DMS53 treated with DMSO at 0.1 percent for 48 hours (cell line): ENCODE measurements around the gene RHNO1.

Experiments
- DNase-seq: peaks from one replicate; lab custom pipeline; 2025; ENCODE audit not compliant: unreplicated experiment; lab: John Stamatoyannopoulos, UW

Gene RHNO1

DNA sequence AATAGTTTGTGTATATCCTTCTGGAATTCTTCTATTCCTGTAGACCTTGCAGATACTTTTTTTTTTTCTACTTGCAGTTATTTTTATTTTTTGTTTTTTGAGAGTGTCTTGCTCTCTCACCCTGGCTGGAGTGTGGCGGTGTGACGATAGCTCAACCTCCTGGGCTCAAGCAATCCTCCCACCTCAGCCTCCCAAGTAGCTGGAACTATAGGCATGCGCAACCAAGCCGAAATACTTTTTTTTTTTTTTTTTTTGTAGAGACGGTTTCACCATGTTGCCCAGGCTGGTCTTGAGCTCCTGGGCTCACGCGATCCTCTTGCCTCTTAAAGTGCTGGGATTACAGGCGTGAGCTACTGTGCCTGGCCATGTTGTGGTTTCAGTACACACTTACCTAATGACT lies 23.6 kb downstream of the RHNO1 start:
- DNase-seq, result no peak

DNA sequence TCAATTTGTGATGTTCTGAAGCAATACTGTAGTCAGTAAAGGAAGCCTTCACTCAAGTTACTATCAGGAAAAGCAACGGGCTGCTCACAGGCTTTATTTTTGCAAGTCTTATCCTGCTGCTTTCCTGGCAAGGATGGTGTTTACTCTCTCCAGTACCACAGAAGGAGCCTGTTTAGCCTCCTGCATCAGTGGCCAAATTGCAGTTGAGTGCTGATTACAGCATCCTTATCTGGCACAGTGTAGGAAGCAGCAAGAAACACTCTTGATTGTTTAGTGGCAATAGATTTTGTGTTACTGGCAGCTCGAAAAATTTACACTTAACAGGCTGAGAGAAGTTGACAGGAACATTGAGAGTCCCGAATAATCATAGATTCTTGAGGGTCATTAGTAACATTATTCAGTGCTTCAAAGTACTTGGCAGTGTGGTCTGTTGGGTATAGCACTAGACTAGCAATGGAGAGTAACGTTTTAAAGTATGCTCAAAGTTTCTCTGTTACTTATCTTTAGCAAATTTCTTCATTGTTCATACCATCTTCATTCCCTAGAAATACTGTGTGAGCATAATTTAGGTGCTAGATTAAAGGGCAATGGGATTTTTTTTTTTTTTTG lies 25.4 kb downstream of the RHNO1 start:
- no peak for DNase-seq

DNA sequence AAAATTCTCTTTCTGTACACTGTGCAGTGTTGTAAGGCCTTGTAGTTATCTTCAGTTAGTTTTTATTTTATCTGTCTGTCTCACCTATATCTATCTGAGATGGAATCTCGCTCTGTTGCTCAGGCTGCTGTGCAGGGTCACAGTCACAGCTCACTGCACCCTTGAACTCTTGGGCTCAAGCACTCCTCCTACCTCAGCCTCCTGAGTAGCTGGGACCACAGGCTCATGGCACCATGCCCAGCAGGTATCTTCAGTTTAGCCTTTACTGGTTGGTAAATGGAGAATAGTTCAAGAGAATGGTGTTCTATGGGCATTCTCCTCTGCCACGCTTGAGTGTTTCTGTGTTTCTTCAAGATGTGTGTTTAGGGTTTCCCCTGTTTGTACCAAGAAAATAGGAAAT lies 27.2 kb downstream of the RHNO1 start:
- DNase-seq, result no peak

DNA sequence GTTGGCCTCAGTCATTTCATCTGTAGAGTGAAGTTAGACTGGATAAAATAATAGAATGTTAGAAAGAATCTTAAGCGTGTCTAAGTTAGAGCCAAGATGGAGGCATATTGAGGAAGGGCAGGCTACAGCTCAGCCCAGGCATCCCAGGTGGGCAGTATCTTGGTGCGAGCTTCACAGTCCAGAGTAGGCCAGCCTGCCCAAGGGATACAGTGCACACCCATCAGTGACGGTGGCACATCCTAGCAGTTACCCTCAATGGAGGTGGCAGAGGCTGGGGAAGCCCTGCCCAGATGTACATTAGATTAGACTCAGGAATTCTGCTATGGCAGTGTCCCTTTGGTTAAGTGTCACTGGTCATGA lies 35.2 kb downstream of the RHNO1 start:
- no peak for DNase-seq

DNA sequence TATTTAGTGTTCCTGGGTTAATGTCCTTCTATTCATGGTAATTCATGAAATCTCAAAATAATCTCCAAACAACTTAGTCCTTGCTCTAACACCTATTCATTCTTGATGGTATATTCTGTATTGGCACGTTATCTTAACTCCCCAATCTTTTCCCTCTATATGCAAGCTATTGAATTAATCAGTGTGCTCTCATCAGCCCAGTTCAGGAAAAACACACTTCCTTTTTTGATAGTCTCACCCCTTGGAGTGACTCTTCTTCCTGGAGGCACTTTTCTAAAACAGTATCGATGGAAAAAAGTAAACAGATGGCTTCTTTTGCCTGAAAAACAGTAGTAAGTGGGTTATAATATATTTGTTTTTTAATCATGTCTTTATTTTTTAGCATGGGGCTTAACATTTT lies 42.2 kb downstream of the RHNO1 start:
- DNase-seq, result no peak

DNA sequence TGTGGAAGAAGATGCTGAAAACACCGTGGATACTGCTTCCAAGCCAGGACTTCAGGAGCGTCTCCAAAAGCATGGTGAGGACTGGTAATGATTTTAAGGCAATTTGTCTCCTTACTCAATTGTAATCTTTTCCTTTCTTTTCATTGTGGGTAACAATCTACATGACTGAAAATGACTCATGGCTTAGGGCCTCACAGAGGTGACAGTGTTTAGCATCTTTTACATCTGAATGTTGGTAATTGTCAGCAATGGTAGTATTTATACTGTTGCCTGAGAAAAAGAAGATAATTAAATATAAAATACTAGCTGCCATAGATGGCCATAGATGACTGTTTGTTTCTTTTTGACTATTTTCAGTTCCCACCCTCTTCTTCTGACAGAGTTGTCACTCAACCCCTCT lies 45.3 kb downstream of the RHNO1 start:
- no peak for DNase-seq

DNA sequence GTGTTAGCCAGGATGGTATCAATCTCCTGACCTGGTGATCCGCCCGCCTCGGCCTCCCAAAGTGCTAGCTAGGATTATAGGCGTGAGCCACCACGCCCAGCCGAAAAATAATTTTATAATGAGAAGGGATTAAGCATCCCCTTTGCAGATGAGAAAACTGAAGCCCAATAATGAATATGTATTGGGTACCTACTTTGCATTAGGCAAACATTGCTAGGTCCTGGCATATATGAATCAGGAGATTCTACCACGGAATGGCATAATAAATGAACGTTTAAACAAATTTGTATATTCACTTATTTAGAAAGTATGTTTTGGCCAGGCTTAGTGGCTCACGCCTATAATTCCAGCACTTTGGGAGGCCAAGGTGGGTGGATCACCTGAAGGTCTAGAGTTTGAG lies 46.0 kb downstream of the RHNO1 start:
- DNase-seq, result no peak

DNA sequence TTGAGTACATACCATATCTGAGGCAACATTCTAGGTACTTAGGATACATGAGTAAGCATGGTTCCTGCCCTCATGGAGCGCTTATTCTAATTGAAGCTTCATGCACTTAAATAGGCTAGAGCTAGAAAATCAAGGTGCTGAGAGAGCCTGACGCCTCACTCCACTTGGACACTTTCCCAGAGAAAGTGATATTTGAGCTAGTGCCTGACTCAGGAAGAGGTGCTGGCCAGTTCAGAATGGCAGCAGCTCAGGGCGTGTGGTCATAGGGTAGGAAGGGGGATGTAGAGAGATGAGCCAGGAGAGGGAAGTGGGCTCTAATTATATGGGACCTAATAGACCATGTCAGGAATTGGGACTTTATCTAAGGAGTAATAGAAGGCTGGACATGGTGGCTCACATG lies 47.0 kb downstream of the RHNO1 start:
- DNase-seq, result no peak

DNA sequence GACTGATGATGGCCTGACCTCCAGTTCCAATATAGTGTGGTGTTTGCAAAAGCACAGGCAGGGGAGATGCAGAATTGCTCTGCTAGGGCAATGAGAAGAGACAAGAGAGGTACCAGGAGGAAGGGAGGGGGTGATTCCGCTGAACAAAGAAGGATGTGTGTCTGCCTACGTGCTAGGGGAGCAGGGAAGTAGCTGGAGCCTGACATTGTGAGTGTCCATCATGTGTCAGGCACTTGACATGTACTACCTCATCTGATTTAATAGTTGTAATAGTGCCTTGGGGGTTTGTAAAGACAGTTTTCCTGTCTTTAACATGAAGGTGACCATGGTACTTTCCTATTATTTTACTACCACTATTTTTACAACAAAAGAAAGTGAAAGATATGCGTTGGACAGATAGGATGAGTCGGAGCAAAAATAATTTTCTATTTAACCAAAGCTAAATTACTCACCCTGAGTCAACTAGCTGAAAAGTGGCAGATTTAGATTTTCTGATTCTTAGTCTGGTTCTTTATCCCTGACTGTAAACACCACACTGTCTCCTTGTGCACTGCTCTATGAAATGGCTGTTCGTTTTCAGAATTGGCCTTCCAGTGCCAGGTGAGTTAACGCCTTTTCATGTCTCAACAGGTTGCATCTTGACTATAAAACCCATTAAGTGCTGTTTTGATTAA lies 48.4 kb downstream of the RHNO1 start:
- no peak for DNase-seq

DNA sequence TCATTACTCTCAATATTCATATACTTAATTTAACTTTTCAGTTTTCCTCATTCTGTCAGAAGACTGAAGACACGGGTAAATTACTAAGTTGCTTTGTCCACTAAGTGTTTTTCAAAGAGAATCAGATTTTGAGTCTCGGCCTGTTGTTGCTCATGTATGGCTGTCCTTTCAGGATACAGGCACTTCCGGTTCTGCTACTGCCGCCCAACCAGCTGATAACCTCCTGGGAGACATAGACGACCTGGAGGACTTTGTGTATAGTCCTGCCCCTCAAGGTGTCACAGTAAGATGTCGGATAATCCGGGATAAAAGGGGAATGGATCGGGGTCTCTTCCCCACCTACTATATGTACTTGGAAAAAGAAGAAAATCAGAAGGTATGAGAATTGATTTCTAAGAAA lies 53.8 kb downstream of the RHNO1 start:
- DNase-seq, result no peak

DNA sequence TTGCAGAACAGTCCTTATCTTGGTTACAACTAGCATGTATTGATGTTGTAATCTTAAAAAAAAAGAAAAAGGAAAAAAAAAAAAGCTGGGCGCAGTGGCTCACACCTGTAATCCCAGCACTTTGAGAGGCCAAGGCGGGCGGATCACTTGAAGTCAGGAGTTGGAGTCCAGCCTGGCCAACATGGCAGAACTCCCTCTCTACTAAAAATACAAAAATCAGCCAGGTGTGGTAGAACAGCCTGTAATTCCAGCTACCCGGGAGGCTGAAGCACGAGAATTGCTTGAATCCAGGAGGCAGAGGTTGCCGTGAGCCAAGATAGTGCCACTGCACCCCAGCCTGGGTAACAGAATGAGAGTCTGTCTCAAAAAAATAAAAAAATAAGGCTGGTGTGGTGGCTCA lies 56.6 kb downstream of the RHNO1 start:
- no peak for DNase-seq

DNA sequence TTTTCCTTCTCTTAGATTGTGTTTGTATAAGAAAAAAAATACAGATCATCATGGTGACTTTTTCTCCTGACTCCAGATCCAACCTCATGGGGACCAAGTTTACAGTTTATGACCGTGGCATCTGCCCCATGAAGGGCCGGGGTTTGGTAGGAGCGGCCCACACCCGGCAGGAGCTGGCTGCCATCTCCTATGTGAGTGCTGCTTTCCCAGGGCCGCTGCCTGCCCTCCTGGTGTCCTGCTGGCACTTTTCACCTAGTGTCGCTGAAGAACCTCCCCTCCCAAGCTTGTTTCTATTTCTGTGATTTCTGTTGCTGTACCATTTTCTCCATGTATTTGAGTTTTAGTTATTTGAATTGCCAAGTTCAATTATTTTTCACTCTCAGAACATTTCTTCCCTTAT lies 57.3 kb downstream of the RHNO1 start:
- DNase-seq, result no peak

DNA sequence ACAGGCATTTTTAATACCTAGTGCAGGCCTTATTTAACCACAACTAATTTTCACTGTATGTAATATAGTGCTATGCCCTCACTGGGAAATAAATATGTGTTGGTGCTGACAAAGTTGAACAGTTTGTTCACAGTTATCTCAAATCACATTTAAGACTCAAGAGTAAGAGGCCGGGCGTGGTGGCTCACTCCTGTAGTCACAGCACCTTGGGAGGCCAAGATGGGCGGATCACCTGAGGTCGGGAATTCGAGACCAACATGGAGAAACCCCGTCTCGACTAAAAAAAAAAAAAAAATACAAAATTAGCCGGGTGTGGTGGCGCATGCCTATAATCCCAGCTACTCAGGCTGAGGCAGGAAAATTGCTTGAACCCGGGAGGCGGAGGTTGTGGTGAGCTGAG lies 59.3 kb downstream of the RHNO1 start:
- no peak for DNase-seq

DNA sequence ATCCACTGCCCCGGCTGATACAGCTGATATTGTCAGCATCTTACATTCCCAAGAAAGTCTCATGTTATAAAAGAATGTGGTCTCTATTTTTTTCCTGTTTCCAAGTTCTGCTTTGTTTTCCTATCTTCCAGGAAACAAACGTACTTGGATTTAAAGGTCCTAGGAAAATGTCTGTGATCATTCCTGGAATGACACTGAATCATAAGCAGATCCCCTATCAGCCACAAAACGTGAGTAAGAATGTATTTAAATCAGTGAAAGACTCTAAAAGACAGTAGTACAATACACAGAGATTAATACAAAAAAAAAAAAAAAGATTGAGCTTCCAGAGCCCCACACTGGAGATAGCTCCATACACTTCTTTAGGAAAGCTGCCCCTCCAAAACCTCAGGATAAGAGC lies 60.5 kb downstream of the RHNO1 start:
- DNase-seq, result no peak
